ENCODE measurements around the gene NUB1. TPM values are rescaled to one million over a fixed set of nuclear protein-coding genes. Genes with fewer than 3 reads are reported as not detected.

The NUB1 gene
- total and polyA plus RNA-seq, 7 donors, result 23.6 to 56.2 (median 46.0) TPM

- peaks cover 0 to 43% of the 10 kb centered on the region in 2 donors for H3K36me3 ChIP-seq (ENCODE audit: insufficient read depth in 1 of 2, low read depth in 1 of 2)
- ATAC-seq (no peak), DNase-seq (no peak)
- no peak overlapping the region for H3K27ac ChIP-seq
- peaks cover 13% of the 10 kb centered on the region for H3K4me1 ChIP-seq
- H3K4me3 ChIP-seq, result no peak overlapping the region
- no peaks in the 10 kb centered on the region for H3K9me3 ChIP-seq
- WGBS, 3 donors, result 89 to 95% (median 91%) methylated on average over 6 of the region's 6 CpGs
- peaks cover 0 to 34% (median 15%) of the 10 kb centered on the region in 3 donors for H3K27me3 ChIP-seq (ENCODE audit: insufficient read depth in 3 of 3, low read length in 2 of 3)
- intact Hi-C loops (cut with DNase I), result loop anchor here in 1 of 2 donors (5.0 kb wide), 1 partner anchor 53 kb away; no protein-coding TSS in a partner anchor
- TF ChIP-seq, protein P1, sequence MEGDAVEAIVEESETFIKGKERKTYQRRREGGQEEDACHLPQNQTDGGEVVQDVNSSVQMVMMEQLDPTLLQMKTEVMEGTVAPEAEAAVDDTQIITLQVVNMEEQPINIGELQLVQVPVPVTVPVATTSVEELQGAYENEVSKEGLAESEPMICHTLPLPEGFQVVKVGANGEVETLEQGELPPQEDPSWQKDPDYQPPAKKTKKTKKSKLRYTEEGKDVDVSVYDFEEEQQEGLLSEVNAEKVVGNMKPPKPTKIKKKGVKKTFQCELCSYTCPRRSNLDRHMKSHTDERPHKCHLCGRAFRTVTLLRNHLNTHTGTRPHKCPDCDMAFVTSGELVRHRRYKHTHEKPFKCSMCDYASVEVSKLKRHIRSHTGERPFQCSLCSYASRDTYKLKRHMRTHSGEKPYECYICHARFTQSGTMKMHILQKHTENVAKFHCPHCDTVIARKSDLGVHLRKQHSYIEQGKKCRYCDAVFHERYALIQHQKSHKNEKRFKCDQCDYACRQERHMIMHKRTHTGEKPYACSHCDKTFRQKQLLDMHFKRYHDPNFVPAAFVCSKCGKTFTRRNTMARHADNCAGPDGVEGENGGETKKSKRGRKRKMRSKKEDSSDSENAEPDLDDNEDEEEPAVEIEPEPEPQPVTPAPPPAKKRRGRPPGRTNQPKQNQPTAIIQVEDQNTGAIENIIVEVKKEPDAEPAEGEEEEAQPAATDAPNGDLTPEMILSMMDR (IDR thresholded peaks at IDR 0.05), result no peak
Observed at GRCh38 chr7:151379193-151379520, 37.5 kb downstream of the NUB1 start.

DNA sequence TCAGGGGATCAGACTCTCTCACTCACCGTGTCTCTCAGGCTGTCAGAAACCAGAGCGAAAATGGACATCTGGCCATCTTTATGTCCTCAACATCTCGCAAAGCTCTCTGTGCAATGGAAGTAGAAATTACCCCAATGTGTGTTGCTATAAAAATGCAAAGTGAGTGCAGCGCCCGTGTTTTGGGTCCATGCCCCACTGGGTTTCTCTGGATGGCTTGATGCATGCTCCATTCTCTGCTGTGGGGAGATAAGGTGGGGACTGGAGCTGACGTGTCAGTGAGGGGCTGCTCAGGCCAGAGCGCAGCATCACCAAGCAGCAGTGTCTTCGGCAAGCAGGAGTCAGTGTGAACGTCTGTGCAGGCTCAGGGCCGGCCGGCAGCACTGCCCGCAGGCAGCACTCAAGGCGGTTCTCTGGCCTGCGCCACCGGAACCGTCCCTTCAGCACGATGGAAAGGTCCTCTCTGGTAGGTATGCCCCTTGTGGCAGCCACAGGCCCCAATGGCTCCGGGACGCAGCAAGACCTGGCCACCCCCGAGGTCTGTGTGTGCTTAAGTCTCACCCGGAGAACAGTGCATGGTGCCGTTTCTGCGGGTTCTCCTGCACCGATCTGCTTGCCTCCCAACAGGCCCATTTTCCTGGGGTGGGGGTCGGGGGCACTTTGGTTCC, 38.1 kb downstream of the NUB1 start:
- H3K4me3 ChIP-seq, result no peak overlapping the region
- no peak for ATAC-seq
- H3K27me3 ChIP-seq (ENCODE audit: insufficient read depth in 3 of 3, low read length in 2 of 3), result peaks cover 0 to 34% (median 15%) of the 10 kb centered on the region in 3 donors
- DNase-seq, result no peak
- intact Hi-C loops (cut with DNase I), result loop anchor here in 1 of 2 donors (5.0 kb wide), 1 partner anchor 53 kb away; no protein-coding TSS in a partner anchor
- no peaks in the 10 kb centered on the region for H3K9me3 ChIP-seq
- TF ChIP-seq, protein P1 (IDR thresholded peaks at IDR 0.05), result no peak
- no peak overlapping the region for H3K27ac ChIP-seq
- WGBS, 3 donors, result 90 to 92% (median 91%) methylated on average over 25 of the region's 25 CpGs
- H3K36me3 ChIP-seq (ENCODE audit: insufficient read depth in 1 of 2, low read depth in 1 of 2), result peaks cover 0 to 38% of the 10 kb centered on the region in 2 donors
- peaks cover 13% of the 10 kb centered on the region for H3K4me1 ChIP-seq

- peaks cover 0 to 34% (median 18%) of the 10 kb centered on the region in 3 donors for H3K27me3 ChIP-seq (ENCODE audit: insufficient read depth in 3 of 3, low read length in 2 of 3)
- WGBS, 3 donors, result 86 to 89% (median 87%) methylated on average over 31 to 32 of the region's 32 CpGs
Observed at GRCh38 chr7:151380199-151381097, 38.8 kb downstream of the NUB1 start.

GRCh38 chr7:151381098-151381347, 39.4 kb downstream of the NUB1 start:
- no peak for DNase-seq
- Histone ChIP-seq H3K36me3 (ENCODE audit: insufficient read depth in 1 of 2, low read depth in 1 of 2) (peaks cover 0 to 25% of the 10 kb centered on the region in 2 donors), H3K4me1 (peaks cover 13% of the 10 kb centered on the region), H3K27ac (no peak overlapping the region), H3K27me3 (ENCODE audit: insufficient read depth in 3 of 3, low read length in 2 of 3) (peaks cover 0 to 34% (median 19%) of the 10 kb centered on the region in 3 donors), H3K9me3 (no peaks in the 10 kb centered on the region), H3K4me3 (peak overlapping the region; percentile 46)
- no peak for ATAC-seq
- TF ChIP-seq, protein P1 (IDR thresholded peaks at IDR 0.05), result no peak
- WGBS, 3 donors, result 48 to 57% (median 52%) methylated on average over 6 to 7 of the region's 7 CpGs
- intact Hi-C loops (cut with DNase I), result no loop called here

More at GRCh38 chr7:151380199-151381097, 38.8 kb downstream of the NUB1 start:
- Histone ChIP-seq H3K27ac (no peak overlapping the region), H3K36me3 (ENCODE audit: insufficient read depth in 1 of 2, low read depth in 1 of 2) (peaks cover 0 to 31% of the 10 kb centered on the region in 2 donors), H3K9me3 (no peaks in the 10 kb centered on the region), H3K4me3 (no peak overlapping the region), H3K4me1 (peaks cover 13% of the 10 kb centered on the region)
- intact Hi-C loops (cut with DNase I), result no loop called here
- ATAC-seq, result no peak
- TF ChIP-seq, protein P1 (IDR thresholded peaks at IDR 0.05), result no peak
- DNase-seq, result no peak
